Measurements from ENCODE around the gene RAB11FIP4.

DNA sequence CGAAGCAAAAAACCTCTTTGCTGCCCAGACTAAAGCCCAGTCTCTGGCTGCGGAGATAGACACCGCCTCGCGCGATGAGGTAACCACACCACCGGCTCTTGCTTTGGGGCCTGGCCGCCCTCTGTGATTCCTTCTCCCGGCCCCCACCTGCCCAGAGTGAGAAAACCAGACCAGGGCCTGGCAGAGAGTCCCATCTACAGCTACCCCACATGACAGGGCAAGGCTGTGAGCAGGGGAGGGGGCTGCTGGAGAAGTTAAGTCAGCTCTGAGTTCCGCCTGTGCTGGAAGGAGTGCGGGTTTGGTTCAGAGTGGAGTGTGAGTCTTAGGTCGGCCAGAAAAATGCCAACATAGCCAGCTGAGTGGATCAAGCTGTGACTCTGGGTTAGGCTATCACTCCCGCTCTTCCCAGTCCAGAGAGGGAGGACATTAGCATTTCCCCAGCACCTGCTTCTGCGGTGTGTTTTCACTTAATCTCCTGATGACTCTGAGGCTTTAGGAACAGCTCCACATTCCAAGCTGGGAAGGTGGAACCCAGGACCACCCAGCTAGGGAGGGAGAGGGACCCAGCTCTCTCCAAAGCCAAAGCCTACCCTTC lies 139.0 kb downstream of the RAB11FIP4 start:
- no peak for TF ChIP-seq CTCF (IDR thresholded peaks at IDR 0.05)
- TF ChIP-seq POLR2A (IDR thresholded peaks at IDR 0.05) = no peak
- no peak for TF ChIP-seq POLR2AphosphoS5 (IDR thresholded peaks at IDR 0.05)
- no peak for TF ChIP-seq EP300 (IDR thresholded peaks at IDR 0.05)

All from gastroesophageal sphincter (tissue), 3 donors.